Transverse colon (tissue), 4 donors: ENCODE measurements around the gene AGBL4.

Experiments used
- EP300 ChIP-seq: sonication (generic); formaldehyde crosslinking; IDR thresholded peaks from one replicate; pipeline ENCODE4 v1.6.1; 2017; ENCODE audit warnings: antibody characterized with exemption, low read depth
- POLR2A ChIP-seq: fragments of 450-650 bp; IDR thresholded peaks from one replicate; pipeline ENCODE4 v1.6.1; 2016; ENCODE audit warnings: antibody characterized with exemption, mild to moderate bottlenecking, moderate library complexity
- POLR2AphosphoS5 ChIP-seq, 3 donors: sonication (generic); formaldehyde crosslinking; IDR thresholded peaks; one replicate each; pipeline ENCODE4 v1.6.1; 2016; ENCODE audit warnings: antibody characterized with exemption in 3 of 3
- TF ChIP-seq, protein P1 (sequence below), 5 experiments: fragments of 200-600 bp in 3 of 5; fragments of 450-650 bp in 2 of 5; sonication (generic) in 3 of 5; IDR thresholded peaks; 1 replicate in 2 of 5; 2 replicates in 3 of 5; pipeline ENCODE4 v1.5.1; 2016 to 2017; ENCODE audit warnings: antibody characterized with exemption in 5 of 5, inconsistent platforms in 3 of 5, mild to moderate bottlenecking in 2 of 5, moderate library complexity in 1 of 5

DNA sequence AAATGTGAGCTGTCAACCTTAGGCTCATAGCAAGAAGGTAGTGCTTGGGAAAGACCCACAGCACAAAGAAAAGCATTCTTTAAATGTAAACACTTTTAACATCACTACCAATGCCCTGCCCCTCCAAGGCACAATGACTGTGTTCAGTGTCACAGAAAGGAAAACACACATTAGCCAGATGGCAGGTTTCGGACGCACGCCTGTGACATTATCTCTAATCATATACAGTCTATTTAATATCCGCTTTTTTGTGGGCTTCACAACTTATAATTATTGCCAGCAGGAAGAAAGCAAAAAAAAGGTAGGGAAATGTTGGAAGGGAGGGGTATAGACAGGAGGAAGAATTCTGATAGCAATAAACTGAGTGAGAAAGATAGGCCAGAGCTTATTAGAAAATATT is 1134.7 kb downstream of the AGBL4 start:
- TF ChIP-seq, protein P1, sequence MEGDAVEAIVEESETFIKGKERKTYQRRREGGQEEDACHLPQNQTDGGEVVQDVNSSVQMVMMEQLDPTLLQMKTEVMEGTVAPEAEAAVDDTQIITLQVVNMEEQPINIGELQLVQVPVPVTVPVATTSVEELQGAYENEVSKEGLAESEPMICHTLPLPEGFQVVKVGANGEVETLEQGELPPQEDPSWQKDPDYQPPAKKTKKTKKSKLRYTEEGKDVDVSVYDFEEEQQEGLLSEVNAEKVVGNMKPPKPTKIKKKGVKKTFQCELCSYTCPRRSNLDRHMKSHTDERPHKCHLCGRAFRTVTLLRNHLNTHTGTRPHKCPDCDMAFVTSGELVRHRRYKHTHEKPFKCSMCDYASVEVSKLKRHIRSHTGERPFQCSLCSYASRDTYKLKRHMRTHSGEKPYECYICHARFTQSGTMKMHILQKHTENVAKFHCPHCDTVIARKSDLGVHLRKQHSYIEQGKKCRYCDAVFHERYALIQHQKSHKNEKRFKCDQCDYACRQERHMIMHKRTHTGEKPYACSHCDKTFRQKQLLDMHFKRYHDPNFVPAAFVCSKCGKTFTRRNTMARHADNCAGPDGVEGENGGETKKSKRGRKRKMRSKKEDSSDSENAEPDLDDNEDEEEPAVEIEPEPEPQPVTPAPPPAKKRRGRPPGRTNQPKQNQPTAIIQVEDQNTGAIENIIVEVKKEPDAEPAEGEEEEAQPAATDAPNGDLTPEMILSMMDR (IDR thresholded peaks at IDR 0.05) = no peak
- TF ChIP-seq EP300 (no peak), POLR2A (no peak), POLR2AphosphoS5 (IDR thresholded peaks at IDR 0.05) (no peak)
